Ovary (tissue), 9 donors: ENCODE results near the gene GRB14. TPM values are rescaled to one million over a fixed set of nuclear protein-coding genes. Genes with fewer than 3 reads are reported as not detected.

Experiments
- DNase-seq, 5 donors: peaks; one replicate each; pipeline ENCODE4 v3.0.0-alpha.2; 2019 to 2020
- H3K27ac ChIP-seq, 2 donors: fragments of 200-600 bp; one replicate each; pipeline versions ENCODE4 v1.5.1 to v1.8.0; 2019 to 2022
- H3K27me3 ChIP-seq: fragments of 200-600 bp; one replicate; pipeline ENCODE4 v1.8.0; 2022
- H3K36me3 ChIP-seq: fragments of 200-600 bp; sonication (generic); one replicate; pipeline ENCODE4 v1.5.1; 2019
- H3K4me1 ChIP-seq: one replicate; pipeline ENCODE4 v1.8.1; 2013; ENCODE audit warnings: mild to moderate bottlenecking, moderate library complexity; ENCODE audit not compliant: insufficient read depth
- H3K4me3 ChIP-seq: fragments of 200-600 bp; sonication (generic); one replicate; pipeline ENCODE4 v1.5.1; 2017
- H3K9me3 ChIP-seq, 2 donors: fragments of 200-600 bp in 1 of 2; sonication (generic) in 1 of 2; one replicate each; pipeline versions ENCODE4 v1.5.1 to v1.8.1; 2013 to 2019; ENCODE audit warnings: mild to moderate bottlenecking in 1 of 2, moderate library complexity in 1 of 2
- CTCF ChIP-seq, 3 donors: fragments of 450-650 bp in 2 of 3; fragments of 200-600 bp in 1 of 3; IDR thresholded peaks; one replicate each; pipeline versions ENCODE4 v1.5.1 to v1.8.0; 2016 to 2022; ENCODE audit warnings: antibody characterized with exemption in 3 of 3, mild to moderate bottlenecking in 1 of 3
- EP300 ChIP-seq: sonication (generic); formaldehyde crosslinking; IDR thresholded peaks from one replicate; pipeline ENCODE4 v1.6.1; 2017; ENCODE audit warnings: antibody characterized with exemption
- POLR2A ChIP-seq: fragments of 450-650 bp; IDR thresholded peaks from one replicate; pipeline ENCODE4 v1.6.1; 2017; ENCODE audit warnings: antibody characterized with exemption, mild to moderate bottlenecking, moderate library complexity
- WGBS, 3 donors: extraction: QIAGEN DNeasy Blood & Tissue Kit in 1 of 3; methylation state at CpG; one replicate each; pipeline versions ENCODE4 v1.1.5 to v1.1.7; 2013 to 2017; 5-methylcytosine and 5-hydroxymethylcytosine counted together
- intact Hi-C, 4 donors: fragments of 100-400 bp; cut with DNase I; formaldehyde crosslinking; loops; one replicate each; pipeline versions ENCODE4 v1.11.0 to v1.15.1; 2022 to 2023
- polyA plus RNA-seq, 2 donors: library from polyadenylated mRNA; stranded (reverse); fragments of 200-250 nt in 1 of 2; fragments of 350-450 nt in 1 of 2; fragmentation: Illumina TruSeq in 1 of 2; extraction: RNeasy Lipid Tissue Mini Kit (QIAGEN cat#74804) in 1 of 2; gene quantifications; one replicate each; pipeline ENCODE4 v1.2.3, GENCODE V29; 2013 to 2014
- total RNA-seq, 7 donors: library from RNA; depleted of rRNA in 2 of 7; stranded (reverse); fragments of >200 nt in 2 of 7; fragmentation: NEBNext Ultra II Directional in 3 of 7; extraction: Animal tissue kit (Norgen Biotek cat#: 25700) in 3 of 7; gene quantifications; one replicate each; pipeline versions ENCODE4 v1.1.0 to v1.2.4, GENCODE V29; 2016 to 2023
- donor health status: DM: no; HTN: no; CAD: no; lungs with moderate emphysema.
- donor health status: DM: no; HTN: no; CAD: no.
- donor health status: Bipolar disorder and iron deficiency.
- donor health status: DM: yes; HTN: yes; CAD: no.
- donor health status: DM: no; HTN: no; CAD: no.
- donor health status: DM: yes; HTN: yes; CAD: no.

Gene GRB14
- total and polyA plus RNA-seq, 9 donors = 4.5 to 45.6 (median 11.8) TPM

GRCh38 chr2:164523726-164524125 lies 97.6 kb downstream of the GRB14 start:
- WGBS, 3 donors = 74 to 86% (median 84%) methylated on average over 1 of the region's 1 CpG
- no peaks in the 10 kb centered on the region for H3K4me1 ChIP-seq

GRCh38 chr2:164523009-164523408 lies 98.3 kb downstream of the GRB14 start:
- Histone ChIP-seq H3K4me1 (no peaks in the 10 kb centered on the region), H3K36me3 (no peaks in the 10 kb centered on the region), H3K4me3 (no peak overlapping the region), H3K9me3 (no peaks in the 10 kb centered on the region), H3K27ac (no peak overlapping the region), H3K27me3 (no peaks in the 10 kb centered on the region)
- no peak for TF ChIP-seq EP300
- WGBS, 3 donors = 73 to 79% (median 76%) methylated on average over 3 of the region's 3 CpGs
- DNase-seq = no peak
- intact Hi-C loops = no loop called here

More at GRCh38 chr2:164523726-164524125, 97.6 kb downstream of the GRB14 start:
- TF ChIP-seq POLR2A (no peak), CTCF (IDR thresholded peaks at IDR 0.05) (no peak), EP300 (no peak)
- Histone ChIP-seq H3K27ac (no peak overlapping the region), H3K36me3 (no peaks in the 10 kb centered on the region), H3K9me3 (no peaks in the 10 kb centered on the region), H3K27me3 (no peaks in the 10 kb centered on the region), H3K4me3 (no peak overlapping the region)
- intact Hi-C loops = no loop called here
- no peak for DNase-seq

GRCh38 chr2:164522561-164522981 lies 98.7 kb downstream of the GRB14 start:
- Histone ChIP-seq H3K4me1 (no peaks in the 10 kb centered on the region), H3K27me3 (no peaks in the 10 kb centered on the region), H3K4me3 (no peak overlapping the region), H3K9me3 (no peaks in the 10 kb centered on the region), H3K27ac (no peak overlapping the region), H3K36me3 (no peaks in the 10 kb centered on the region)
- 85 to 90% (median 90%) methylated on average over 3 of the region's 3 CpGs for WGBS, 3 donors
- intact Hi-C loops = no loop called here
- TF ChIP-seq POLR2A = no peak
- TF ChIP-seq EP300 = no peak
- TF ChIP-seq CTCF (IDR thresholded peaks at IDR 0.05) = no peak
- DNase-seq = no peak

DNA sequence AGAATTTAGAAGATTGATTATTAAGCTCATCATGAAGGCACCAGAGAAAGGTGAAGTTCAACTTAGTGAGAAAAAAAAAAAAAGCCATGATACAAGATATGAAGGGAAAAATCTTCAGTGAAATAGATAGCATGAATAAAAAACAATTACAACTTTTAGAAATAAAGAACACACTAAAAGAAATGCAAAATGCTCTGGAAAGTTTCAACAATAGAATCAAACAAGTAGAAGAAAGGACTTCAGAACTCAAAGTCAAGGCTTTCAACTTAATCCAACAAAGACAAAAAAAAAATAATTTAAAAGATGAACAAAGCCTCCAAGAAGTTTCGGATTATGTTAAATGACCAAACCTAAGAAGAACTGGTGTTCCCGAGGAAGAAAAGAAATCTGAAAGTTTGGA lies 105.5 kb downstream of the GRB14 start:
- no peaks in the 10 kb centered on the region for H3K9me3 ChIP-seq
- no peaks in the 10 kb centered on the region for H3K27me3 ChIP-seq
- no peaks in the 10 kb centered on the region for H3K4me1 ChIP-seq
- no peak for DNase-seq
- TF ChIP-seq CTCF (IDR thresholded peaks at IDR 0.05) (no peak), POLR2A (no peak), EP300 (no peak)
- 90 to 97% (median 95%) methylated on average over 2 of the region's 2 CpGs for whole genome bisulfite sequencing, 3 donors
- H3K4me3 ChIP-seq = no peak overlapping the region
- no peak overlapping the region for H3K27ac ChIP-seq
- H3K36me3 ChIP-seq = no peaks in the 10 kb centered on the region
- intact Hi-C loops = no loop called here

GRCh38 chr2:164515030-164515429 lies 106.3 kb downstream of the GRB14 start:
- DNase-seq = no peak
- H3K27ac ChIP-seq = no peak overlapping the region
- no peak overlapping the region for H3K4me3 ChIP-seq
- intact Hi-C loops = no loop called here
- H3K27me3 ChIP-seq = no peaks in the 10 kb centered on the region
- 86 to 87% (median 87%) methylated on average over 4 of the region's 4 CpGs for WGBS, 3 donors
- no peaks in the 10 kb centered on the region for H3K4me1 ChIP-seq
- no peak for TF ChIP-seq CTCF (IDR thresholded peaks at IDR 0.05)
- no peak for TF ChIP-seq POLR2A
- TF ChIP-seq EP300 = no peak
- no peaks in the 10 kb centered on the region for H3K9me3 ChIP-seq
- no peaks in the 10 kb centered on the region for H3K36me3 ChIP-seq
